Measurements from ENCODE around the gene TNS1.

TNS1 gene

DNA sequence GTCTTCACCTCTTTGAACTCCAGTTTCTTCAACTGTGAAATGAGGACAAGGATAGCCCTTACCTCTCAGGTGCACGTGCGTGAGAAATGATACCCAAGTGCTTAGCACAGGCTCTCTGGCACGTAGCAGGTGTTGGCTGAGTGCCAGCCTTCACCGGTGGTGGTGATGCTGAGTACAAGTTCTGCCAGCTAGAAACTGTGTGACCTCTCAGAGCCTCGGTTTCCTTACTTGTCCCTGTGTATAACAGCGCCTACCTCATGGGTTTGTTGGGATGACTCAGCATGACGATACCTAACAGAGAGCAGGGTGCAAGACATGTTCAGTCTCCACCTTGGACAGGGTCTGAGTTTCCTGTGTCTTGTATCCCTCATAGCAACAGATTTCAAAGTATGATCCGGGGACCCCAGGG, 205.1 kb downstream of the TNS1 start:
- no peak for DNase-seq (ENCODE audit: low read depth in 1 of 2, low spot score in 1 of 2)
- Histone ChIP-seq H3K4me3 (replicated peaks; ENCODE audit: insufficient read depth, low read length) (no peak overlapping the region), H3K27ac (replicated peaks) (no peak overlapping the region), H3K27me3 (ENCODE audit: insufficient read depth, poor library complexity, severe bottlenecking) (no peaks in the 10 kb centered on the region)
- TF ChIP-seq, protein P1, sequence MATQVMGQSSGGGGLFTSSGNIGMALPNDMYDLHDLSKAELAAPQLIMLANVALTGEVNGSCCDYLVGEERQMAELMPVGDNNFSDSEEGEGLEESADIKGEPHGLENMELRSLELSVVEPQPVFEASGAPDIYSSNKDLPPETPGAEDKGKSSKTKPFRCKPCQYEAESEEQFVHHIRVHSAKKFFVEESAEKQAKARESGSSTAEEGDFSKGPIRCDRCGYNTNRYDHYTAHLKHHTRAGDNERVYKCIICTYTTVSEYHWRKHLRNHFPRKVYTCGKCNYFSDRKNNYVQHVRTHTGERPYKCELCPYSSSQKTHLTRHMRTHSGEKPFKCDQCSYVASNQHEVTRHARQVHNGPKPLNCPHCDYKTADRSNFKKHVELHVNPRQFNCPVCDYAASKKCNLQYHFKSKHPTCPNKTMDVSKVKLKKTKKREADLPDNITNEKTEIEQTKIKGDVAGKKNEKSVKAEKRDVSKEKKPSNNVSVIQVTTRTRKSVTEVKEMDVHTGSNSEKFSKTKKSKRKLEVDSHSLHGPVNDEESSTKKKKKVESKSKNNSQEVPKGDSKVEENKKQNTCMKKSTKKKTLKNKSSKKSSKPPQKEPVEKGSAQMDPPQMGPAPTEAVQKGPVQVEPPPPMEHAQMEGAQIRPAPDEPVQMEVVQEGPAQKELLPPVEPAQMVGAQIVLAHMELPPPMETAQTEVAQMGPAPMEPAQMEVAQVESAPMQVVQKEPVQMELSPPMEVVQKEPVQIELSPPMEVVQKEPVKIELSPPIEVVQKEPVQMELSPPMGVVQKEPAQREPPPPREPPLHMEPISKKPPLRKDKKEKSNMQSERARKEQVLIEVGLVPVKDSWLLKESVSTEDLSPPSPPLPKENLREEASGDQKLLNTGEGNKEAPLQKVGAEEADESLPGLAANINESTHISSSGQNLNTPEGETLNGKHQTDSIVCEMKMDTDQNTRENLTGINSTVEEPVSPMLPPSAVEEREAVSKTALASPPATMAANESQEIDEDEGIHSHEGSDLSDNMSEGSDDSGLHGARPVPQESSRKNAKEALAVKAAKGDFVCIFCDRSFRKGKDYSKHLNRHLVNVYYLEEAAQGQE (IDR thresholded peaks at IDR 0.05; ENCODE audit: insufficient replicate concordance, low read depth): no peak
- TF ChIP-seq, protein P2, sequence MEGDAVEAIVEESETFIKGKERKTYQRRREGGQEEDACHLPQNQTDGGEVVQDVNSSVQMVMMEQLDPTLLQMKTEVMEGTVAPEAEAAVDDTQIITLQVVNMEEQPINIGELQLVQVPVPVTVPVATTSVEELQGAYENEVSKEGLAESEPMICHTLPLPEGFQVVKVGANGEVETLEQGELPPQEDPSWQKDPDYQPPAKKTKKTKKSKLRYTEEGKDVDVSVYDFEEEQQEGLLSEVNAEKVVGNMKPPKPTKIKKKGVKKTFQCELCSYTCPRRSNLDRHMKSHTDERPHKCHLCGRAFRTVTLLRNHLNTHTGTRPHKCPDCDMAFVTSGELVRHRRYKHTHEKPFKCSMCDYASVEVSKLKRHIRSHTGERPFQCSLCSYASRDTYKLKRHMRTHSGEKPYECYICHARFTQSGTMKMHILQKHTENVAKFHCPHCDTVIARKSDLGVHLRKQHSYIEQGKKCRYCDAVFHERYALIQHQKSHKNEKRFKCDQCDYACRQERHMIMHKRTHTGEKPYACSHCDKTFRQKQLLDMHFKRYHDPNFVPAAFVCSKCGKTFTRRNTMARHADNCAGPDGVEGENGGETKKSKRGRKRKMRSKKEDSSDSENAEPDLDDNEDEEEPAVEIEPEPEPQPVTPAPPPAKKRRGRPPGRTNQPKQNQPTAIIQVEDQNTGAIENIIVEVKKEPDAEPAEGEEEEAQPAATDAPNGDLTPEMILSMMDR (IDR thresholded peaks at IDR 0.05; ENCODE audit: insufficient read depth, low read length): no peak
- TF ChIP-seq POLR2AphosphoS5 (IDR thresholded peaks at IDR 0.05; ENCODE audit: low read depth) (no peak), GABPA (IDR thresholded peaks at IDR 0.05; ENCODE audit: low read depth) (no peak), SPI1 (IDR thresholded peaks at IDR 0.05; ENCODE audit: borderline replicate concordance, low read depth) (no peak)

DNA sequence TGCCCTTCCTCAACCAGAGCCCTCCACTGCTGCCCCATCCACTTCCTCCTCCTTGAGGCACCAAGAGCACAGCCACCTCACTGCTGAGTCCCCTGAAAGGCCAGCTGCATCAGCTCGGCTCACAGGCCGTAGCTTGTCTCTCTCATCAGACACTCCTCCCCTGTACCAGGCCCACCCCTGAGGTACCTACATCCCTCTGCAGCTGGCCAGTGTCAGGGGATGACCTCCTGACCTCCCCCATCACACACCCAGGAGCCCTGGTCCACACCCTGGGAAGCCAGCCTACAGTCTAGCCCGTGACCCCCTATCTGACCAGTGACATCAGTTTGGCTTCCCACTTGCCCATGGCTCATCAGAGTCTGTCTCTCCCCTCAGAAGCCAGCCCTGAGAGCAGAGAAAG, 205.6 kb downstream of the TNS1 start:
- TF ChIP-seq, protein P2 (IDR thresholded peaks at IDR 0.05; ENCODE audit: insufficient read depth, low read length): no peak
- no peak for TF ChIP-seq POLR2AphosphoS5 (IDR thresholded peaks at IDR 0.05; ENCODE audit: low read depth)
- no peak for TF ChIP-seq SPI1 (IDR thresholded peaks at IDR 0.05; ENCODE audit: borderline replicate concordance, low read depth)
- no peak for TF ChIP-seq GABPA (IDR thresholded peaks at IDR 0.05; ENCODE audit: low read depth)
- TF ChIP-seq, protein P1 (IDR thresholded peaks at IDR 0.05; ENCODE audit: insufficient replicate concordance, low read depth): no peak
- no peak for DNase-seq (ENCODE audit: low read depth in 1 of 2, low spot score in 1 of 2)
- H3K27ac ChIP-seq (replicated peaks): no peak overlapping the region
- no peak overlapping the region for H3K4me3 ChIP-seq (replicated peaks; ENCODE audit: insufficient read depth, low read length)
- H3K27me3 ChIP-seq (ENCODE audit: insufficient read depth, poor library complexity, severe bottlenecking): no peaks in the 10 kb centered on the region

DNA sequence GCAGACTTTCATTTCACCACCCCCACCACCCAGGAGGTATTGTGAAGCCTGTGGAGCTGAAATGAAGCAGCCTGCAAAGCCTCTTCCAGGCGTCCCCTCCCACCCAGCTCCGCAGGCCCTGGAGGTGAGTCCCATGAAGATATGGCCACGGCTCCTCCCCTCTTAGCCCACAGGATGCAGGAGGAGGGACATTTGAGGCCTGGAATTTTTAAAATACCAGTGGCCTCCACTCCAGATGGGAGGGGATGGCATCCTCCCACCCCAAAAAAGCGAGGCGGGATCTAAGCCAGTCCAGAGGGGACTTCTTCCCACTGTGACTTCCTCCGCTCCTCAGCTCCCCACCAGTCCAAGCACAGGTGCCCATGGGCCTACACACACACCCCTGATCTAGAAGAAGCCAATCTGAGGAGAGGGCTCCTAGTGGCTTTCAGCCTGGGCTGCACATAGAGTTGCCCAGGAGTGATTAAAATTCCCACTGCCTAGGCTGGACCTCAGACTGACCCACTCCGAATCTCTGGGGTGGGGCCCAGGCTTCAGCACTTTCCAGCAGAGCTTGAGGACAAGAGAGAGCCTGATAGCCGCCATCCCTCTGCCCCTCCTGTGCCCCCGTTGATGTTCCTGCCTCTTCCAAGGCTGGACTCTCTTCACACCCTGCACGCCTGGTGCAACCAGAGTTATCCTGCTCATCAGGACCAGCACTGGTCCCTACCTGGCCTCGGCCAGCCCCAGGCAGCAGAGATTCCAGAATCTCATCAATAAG, 206.9 kb downstream of the TNS1 start:
- Histone ChIP-seq H3K27me3 (ENCODE audit: insufficient read depth, poor library complexity, severe bottlenecking) (no peaks in the 10 kb centered on the region), H3K4me3 (replicated peaks; ENCODE audit: insufficient read depth, low read length) (no peak overlapping the region), H3K27ac (replicated peaks) (no peak overlapping the region)
- TF ChIP-seq, protein P1 (IDR thresholded peaks at IDR 0.05; ENCODE audit: insufficient replicate concordance, low read depth): no peak
- DNase-seq (ENCODE audit: low read depth in 1 of 2, low spot score in 1 of 2): no peak
